Right forelimb (tissue), 1 donor: ENCODE measurements around the gene CRHR2.

Experiments
- DNase-seq: peaks from one replicate; pipeline ENCODE4 v3.0.0-alpha.2; 2018

Gene CRHR2

GRCh38 chr7:30674876-30675275, 7.4 kb downstream of the CRHR2 start:
- no peak for DNase-seq

- DNase-seq: no peak
Observed at GRCh38 chr7:30674420-30674819, 7.8 kb downstream of the CRHR2 start.

GRCh38 chr7:30671793-30672465, 10.3 kb downstream of the CRHR2 start:
- peak; percentile 74 for DNase-seq

- DNase-seq: no peak
Observed at GRCh38 chr7:30668102-30668501, 14.2 kb downstream of the CRHR2 start.

- DNase-seq: no peak
Observed at GRCh38 chr7:30667172-30667571, 15.1 kb downstream of the CRHR2 start.

- DNase-seq: no peak
Observed at GRCh38 chr7:30665449-30665848, 16.8 kb downstream of the CRHR2 start.

GRCh38 chr7:30665043-30665442, 17.2 kb downstream of the CRHR2 start:
- DNase-seq: no peak

- DNase-seq: no peak
Observed at GRCh38 chr7:30664184-30664885, 17.9 kb downstream of the CRHR2 start.

- no peak for DNase-seq
Observed at GRCh38 chr7:30663414-30663813, 18.8 kb downstream of the CRHR2 start.

GRCh38 chr7:30662431-30662939, 19.8 kb downstream of the CRHR2 start:
- DNase-seq: no peak

GRCh38 chr7:30661926-30662325, 20.3 kb downstream of the CRHR2 start:
- DNase-seq: no peak

- no peak for DNase-seq
Observed at GRCh38 chr7:30660331-30661255, 21.7 kb downstream of the CRHR2 start.

- DNase-seq: no peak
Observed at GRCh38 chr7:30659312-30659711, 22.9 kb downstream of the CRHR2 start.

- no peak for DNase-seq
Observed at GRCh38 chr7:30658479-30659074, 23.7 kb downstream of the CRHR2 start.

GRCh38 chr7:30657131-30657530, 25.1 kb downstream of the CRHR2 start:
- DNase-seq: no peak

GRCh38 chr7:30656006-30656957, 26.0 kb downstream of the CRHR2 start:
- DNase-seq: no peak

GRCh38 chr7:30655096-30655970, 26.9 kb downstream of the CRHR2 start:
- no peak for DNase-seq

GRCh38 chr7:30654296-30655090, 27.8 kb downstream of the CRHR2 start:
- no peak for DNase-seq
